Measurements from ENCODE around the gene ARMCX6.
"Not testable (repeated sequence)": the region's sequence is repeated elsewhere in the genome, so short reads cannot be mapped to it uniquely, and the experiment has no call there.

Gene ARMCX6

DNA sequence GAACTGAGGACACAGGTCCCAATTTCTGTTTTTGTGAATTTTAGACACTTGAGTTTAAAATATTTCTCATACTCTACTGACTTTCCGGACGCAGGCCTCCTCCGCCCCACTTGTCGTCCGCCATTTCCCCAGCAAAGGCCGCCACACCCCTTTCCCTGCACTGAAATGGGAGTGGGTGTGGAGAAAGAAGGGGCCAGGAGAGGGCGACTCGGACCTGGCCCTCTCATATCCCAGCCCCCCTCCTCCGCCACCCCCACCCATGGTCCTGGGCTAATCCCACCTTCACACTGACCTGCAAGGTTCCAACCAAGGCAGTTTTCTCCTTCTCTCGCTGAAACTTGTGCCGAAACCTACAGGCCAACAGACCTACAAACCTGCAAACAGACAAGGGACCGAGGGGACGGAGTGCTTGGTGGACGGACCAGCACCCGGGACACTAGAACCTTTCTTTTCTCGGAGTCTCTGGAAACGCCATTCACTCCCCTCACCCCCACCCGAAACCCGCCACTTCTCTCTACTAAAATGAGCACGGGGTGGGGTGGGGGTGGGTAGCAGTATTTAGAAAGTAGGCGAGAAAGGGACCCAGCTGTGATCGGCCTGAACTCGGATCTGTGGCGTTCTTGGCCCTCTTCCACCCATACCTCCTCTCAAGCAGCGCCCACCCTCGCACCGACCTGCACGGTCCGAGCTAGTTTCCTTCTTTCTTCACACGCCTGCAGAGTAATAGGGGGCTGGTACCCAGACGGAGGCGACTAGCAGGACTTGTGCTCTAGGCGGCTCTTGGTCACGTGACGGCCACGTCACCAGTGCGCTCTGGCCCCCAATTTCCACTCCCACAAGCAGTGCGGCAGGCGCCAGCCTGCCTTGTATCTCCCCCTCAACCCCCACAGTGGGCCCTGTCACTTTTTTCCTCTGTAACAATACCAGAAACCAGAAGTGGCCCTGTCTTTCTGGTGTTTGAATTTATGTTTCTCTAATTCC is at the start of gene ARMCX6:
TSS of gene ARMCX6 (minus strand) at position 790 of the 981 bp plus-strand sequence. CDS start 1,380 bp downstream, outside the sequence.
- peak; percentile 80 for DNase-seq

DNA sequence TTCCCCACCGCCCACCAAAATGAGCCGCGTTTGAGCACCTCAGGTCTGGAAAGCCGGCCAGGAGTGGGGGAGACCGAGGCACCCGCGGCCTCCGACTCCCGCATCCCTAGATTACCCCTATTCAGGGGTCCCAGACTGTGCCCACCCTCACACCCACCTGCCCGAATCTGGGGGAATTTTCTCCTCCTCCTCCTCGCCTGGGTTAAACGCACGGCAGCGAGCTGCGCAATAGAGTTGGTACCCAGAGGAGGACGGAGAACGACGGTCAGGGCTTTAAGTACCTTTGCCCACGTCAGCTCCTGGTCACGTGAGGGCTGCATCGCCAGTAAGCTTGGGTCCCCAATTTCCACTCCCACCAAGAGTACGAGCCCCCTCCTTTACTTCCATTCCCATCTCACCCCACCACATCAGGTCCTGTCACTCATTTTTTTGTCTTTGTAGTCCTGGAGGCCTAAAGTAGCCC is 41.8 kb upstream of the ARMCX6 start, which contains the start of gene ARMCX2:
TSS of gene ARMCX2 (minus strand) at position 250 of the 463 bp plus-strand sequence. CDS start 2,262 bp downstream, outside the sequence.
- peak; percentile 7 for DNase-seq

DNA sequence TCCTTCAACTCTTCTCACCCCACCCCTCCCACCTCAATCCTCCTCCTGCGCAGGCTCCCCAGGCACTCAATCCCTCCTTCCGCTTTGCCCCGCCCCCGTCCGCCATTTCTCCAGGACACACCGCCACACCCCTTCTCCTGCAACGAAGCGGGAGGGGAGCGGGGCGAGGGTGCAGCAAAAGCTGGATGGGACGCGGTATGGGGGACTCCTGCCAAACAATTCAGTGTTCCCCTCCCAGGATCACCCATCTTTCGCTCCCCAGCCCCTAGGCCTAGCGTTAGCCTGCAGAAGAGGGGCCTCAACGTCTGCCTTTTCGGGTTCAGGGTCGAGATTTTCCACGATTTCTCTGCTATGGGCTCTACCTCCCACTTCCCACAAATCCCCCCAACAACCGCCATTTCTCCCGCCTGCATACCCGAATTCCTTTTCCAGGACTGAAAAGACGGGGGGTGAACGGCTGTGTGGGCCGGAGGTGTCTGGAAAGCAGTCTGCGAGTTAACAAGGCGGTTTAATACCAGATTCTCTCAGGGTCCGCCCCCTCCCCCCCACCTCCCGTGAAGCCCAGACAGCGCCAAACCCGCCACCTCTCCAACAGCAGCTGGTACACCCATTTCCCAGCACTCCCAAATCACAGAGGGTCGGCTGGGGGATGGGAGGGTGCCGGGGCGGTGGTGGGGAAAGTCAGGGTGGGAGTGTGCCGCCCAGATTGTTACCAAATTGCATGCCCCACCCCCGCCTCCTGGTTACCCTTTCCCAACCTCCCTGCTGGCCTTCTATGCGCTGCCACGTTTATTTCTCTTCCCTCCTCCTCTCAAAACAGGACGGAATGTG is 41.1 kb upstream of the ARMCX6 start:
- peak; percentile 56 for DNase-seq

DNA sequence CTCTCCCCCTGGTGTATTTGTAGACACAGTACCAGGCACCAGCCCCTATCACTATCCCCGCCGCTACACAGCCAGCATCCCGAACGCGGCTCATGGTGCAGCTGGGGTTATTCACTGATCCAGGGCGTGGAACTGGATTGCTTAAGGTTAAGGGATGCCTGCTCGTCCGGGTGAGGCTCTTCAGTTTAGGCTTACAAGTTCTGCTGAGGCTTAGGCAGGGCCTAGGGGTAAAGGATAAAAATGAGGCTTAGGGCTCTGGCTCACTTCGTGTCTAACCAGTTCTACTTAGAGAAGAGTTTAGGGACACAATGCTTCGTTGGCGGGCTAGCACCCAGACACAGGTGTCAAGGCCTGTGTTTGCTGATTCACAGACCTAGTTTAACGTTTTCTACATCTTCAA is 39.7 kb upstream of the ARMCX6 start:
- no peak for DNase-seq

DNA sequence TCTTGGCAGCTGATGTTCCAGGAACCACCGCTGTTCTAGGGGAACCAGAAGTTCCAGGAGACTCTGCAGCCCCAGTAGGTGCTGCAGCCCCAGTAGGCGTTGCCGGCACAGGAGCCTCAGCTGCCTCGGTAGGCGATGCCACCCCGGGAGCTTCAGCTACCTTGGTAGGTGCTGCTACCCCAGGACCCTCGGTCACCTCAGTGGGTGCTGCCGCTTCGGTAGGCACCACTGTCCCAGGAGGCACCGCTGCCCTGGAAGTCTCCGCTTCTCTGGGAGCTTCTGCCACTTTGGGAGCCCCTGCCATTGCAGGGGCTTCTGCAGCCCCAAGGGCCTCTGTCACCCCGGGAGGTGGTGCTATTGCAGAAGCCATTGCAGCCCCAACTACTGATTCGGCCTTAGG is 39.0 kb upstream of the ARMCX6 start:
- no peak for DNase-seq

DNA sequence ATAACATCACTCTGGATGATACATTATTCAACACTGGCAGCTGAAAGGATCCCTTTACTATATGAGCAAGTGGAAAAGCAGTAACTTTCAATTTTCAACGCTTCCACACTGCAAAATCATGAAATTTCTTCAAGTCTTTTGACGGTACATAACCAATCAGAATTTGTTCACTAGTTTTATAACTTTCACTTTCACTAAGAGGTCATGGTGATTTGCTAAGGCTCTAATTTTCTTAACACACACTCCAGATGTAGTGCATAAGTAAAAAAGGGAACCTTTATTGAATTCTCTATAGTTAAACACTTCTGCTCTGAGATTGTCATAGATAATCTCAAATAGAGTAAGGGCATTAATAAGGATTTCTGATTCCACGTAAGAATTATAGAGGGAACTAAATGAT is 37.7 kb upstream of the ARMCX6 start:
- DNase-seq = peak; percentile 3

DNA sequence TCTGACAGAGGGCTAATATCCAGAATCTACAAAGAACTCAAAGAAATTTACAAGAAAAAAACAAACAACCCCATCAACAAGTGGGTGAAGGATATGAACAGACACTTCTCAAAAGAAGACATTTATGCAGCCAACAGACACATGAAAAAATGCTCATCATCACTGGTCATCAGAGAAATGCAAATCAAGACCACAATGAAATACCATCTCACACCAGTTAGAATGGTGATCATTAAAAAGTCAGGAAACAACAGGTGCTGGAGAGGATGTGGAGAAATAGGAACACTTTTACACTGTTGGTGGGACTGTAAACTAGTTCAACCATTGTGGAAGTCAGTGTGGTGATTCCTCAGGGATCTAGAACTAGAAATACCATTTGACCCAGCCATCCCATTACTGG is 29.9 kb upstream of the ARMCX6 start:
- not testable (repeated sequence) for DNase-seq

DNA sequence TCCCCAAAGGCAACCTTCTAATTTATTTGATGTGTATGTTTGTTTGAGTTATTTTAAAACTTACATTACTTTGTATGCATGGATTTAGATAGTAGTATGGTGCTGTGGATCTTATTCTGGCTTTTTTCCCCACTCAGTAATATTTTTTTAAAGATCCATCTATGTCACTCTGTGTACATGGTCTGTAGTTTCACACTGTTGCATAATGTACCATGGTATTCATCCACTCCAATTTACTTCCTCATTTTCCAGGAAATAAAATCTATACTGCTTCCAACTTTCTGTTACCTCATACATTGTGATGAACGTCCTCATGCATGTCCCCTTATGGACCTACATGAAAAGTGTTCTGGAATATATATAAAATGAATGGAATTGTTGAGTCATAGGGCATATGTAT is 24.3 kb upstream of the ARMCX6 start:
- DNase-seq = no peak

DNA sequence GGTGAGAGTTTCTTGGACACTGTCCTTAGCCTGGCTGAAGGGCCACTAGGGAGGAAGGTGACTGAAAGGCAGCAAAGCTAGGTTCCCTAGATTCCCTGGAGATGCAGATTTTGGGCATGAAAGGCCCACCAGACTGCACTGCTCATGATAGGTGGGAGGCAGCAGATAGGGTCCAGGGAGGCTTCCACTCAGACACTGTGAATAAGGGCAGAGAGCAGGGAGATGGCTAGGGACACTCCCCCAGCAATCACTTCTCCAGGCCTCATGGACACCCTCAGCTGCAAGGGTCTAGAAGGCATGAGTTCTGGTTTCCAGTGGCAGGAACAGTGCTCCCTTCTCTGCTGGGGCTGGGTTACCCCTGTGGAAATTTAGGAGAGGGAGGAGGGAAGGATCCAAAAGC is 21.8 kb upstream of the ARMCX6 start:
- DNase-seq = no peak

DNA sequence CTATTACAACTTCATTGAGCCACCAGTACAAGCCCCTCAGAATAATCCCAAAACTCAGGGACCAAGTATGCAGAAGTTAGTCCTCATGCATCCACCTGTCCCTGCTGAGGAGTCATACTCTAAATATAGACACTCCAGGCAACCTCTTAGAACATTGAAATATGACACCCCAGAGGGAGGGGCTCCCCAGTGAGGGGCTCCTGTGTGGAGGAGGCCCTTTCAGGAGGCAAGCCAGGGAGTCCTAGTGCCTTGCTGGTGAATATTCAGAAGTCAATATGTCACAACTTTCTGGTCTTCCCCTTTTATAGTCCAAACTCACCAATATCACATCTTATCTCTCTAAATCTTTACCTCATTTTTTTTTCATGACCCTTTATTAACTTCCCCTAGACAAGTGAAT is 1.6 kb upstream of the ARMCX6 start:
- no peak for DNase-seq

DNA sequence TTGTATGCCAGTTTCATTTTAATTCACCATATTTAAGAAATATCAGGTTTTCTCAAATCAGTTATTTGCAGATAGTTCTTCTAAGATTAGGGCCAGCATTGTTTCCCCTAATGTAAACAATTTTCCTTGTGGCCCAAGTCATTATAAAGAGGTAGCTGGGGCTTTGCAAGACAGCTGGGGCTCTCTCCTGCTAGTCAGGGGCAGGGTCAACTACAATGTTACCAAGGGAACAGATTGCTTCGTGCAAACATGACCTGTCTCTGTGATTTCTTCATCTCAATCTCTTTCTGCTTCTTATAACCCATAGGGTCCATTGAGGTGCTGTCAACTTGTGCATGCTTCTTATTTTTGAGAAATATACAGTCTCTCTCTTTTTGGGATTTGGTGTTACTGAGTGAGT is 12.1 kb downstream of the ARMCX6 start:
- no peak for DNase-seq

DNA sequence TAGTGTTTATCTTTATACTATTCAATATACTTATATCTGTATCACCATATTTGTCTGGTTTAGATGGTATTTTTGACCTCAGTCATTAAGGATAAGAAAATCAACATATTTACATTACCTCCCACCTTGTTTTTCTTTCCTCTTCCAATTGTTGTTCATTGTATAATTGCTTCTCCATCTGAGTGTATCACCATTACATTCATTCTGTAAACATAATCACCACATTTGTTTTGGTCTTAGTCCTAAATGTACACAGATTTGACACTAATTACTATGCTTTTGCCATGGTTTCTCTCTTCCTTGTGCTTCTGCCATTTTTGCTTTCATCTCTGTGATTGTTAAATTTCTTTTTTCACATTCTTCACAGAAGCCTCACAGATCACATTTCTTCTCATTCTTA is 12.7 kb downstream of the ARMCX6 start:
- no peak for DNase-seq

DNA sequence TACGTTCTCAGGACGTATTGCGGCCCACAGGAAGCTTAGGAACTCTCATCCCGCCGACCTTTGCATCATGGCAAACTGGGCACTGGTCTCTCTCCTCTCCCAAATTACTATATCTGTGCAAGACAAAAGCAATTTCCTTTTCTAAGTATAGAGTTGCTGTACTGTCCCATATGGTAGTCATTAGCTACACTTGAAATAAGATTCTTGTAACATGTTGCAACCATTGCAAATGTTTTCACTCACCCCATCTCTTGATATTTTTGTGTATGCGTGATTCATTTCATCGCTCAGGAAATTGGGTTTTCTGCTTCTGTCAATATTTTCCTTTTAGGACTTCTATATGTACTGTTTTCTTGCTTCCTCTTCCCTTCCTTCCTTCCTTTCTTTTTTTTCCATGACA is 15.7 kb downstream of the ARMCX6 start:
- no peak for DNase-seq

DNA sequence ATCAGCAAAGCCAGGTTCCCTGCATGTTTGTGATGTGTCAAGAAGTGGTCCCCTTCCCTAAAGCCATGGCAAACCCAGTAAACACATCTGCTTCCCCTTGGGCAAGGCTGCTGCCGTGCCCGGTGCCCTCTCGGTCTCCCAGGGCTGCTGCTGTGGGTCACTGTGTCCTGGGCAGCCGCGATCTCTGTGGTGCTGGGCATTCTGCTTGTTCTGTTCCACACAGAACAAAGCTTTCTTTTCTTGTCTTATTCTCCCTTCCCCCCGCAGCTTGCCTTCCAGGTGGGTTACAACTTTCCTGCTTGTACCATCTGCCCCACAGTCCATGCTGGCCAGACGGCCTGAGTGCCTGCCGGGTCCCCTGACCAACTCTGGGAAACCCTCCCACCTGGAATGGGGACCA is 18.2 kb downstream of the ARMCX6 start:
- DNase-seq = not testable (repeated sequence)

DNA sequence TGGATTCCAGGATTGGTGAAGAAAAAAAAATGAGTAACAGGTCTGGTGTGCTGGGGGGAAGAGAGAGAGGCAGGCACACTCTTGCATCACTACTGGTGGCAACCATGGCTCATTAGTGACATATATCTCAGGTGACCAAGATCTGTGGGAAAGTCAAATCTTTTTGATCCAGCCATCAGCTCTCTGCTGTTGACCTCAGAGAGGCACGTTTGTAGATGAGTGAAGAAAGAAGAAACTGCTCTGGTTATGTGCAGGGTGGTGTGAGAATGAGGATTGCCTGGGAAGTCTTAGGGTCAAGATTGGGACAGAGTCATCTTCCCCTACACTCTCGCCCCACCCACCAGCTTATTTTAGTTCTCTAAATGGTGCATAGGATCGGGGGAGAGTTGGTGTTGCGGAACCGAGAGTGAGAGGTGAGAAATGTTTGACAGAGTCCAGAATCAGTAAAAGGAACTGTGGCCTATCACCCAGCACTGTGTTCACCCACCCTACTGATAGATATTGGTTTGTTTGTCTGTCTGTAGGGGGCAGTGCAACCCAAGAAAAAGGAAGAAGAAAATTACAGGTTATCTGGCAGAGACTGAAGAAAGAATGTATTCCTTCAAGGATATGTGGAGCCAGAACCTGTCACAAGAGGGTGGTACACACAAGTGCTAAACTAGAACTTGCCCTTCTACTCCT is 21.9 kb downstream of the ARMCX6 start:
- DNase-seq = peak; percentile 71

Data from CD4-positive, alpha-beta T cell treated with Interleukin-10 for 1 hour (primary cell).